SK-N-SH (cell line): ENCODE measurements around the gene CNOT1.

Experiments
- RFX5 ChIP-seq: IDR thresholded peaks from 2 replicates; pipeline ENCODE4 v1.6.1; 2012; ENCODE audit warnings: mild to moderate bottlenecking, improper control_type of control experiment, low read length
- TAF1 ChIP-seq: IDR thresholded peaks from 2 replicates; pipeline ENCODE4 v1.6.1; 2012; ENCODE audit warnings: low read depth, mild to moderate bottlenecking, low read length, moderate library complexity, borderline replicate concordance

GRCh38 chr16:58490065-58490464 is 139.6 kb downstream of the CNOT1 start:
- no peak for TF ChIP-seq TAF1
- TF ChIP-seq RFX5: no peak
